Hepatocyte (in vitro differentiated cells): Measurements from ENCODE around the gene ZBTB7C. TPM values are rescaled to one million over a fixed set of nuclear protein-coding genes. Genes with fewer than 3 reads are reported as not detected.

ENCODE experiments used
- DNase-seq: peaks from one replicate; pipeline ENCODE4 v3.0.0-alpha.2; 2016; ENCODE audit warnings: low spot score
- H2AFZ ChIP-seq: fragments of 200-600 bp; sonication (generic); 2 replicates; pipeline ENCODE4 v1.6.0; 2016; ENCODE audit warnings: antibody characterized with exemption, mild to moderate bottlenecking
- H3K27ac ChIP-seq: fragments of 200-600 bp; sonication (generic); 2 replicates; pipeline ENCODE4 v1.5.1; 2016; ENCODE audit warnings: mild to moderate bottlenecking
- H3K27me3 ChIP-seq: fragments of 200-600 bp; sonication (generic); 2 replicates; pipeline ENCODE4 v1.6.1; 2016
- H3K36me3 ChIP-seq: fragments of 200-600 bp; sonication (generic); replicated peaks from 2 replicates; pipeline ENCODE4 v1.5.1; 2016; ENCODE audit warnings: low read depth; ENCODE audit not compliant: insufficient read depth
- H3K4me1 ChIP-seq: fragments of 200-600 bp; sonication (generic); 2 replicates; pipeline ENCODE4 v1.5.1; 2016; ENCODE audit warnings: mild to moderate bottlenecking, moderate library complexity; ENCODE audit not compliant: insufficient read depth
- H3K4me2 ChIP-seq: fragments of 200-600 bp; sonication (generic); 2 replicates; pipeline ENCODE4 v1.6.0; 2016
- H3K4me3 ChIP-seq: fragments of 200-600 bp; sonication (generic); 2 replicates; pipeline ENCODE4 v1.5.1; 2016; ENCODE audit warnings: mild to moderate bottlenecking
- H3K79me2 ChIP-seq: fragments of 200-600 bp; sonication (generic); 2 replicates; pipeline ENCODE4 v1.6.0; 2017; ENCODE audit warnings: mild to moderate bottlenecking
- H3K9me2 ChIP-seq: fragments of 200-600 bp; sonication (generic); replicated peaks from 2 replicates; pipeline ENCODE4 v1.6.0; 2017; ENCODE audit warnings: mild to moderate bottlenecking; ENCODE audit not compliant: insufficient read depth
- H3K9me3 ChIP-seq: fragments of 200-600 bp; sonication (generic); 2 replicates; pipeline ENCODE4 v1.5.1; 2016; ENCODE audit warnings: low read depth, mild to moderate bottlenecking
- H4K20me1 ChIP-seq: fragments of 200-600 bp; sonication (generic); 2 replicates; pipeline ENCODE4 v1.6.0; 2016; ENCODE audit warnings: mild to moderate bottlenecking; ENCODE audit not compliant: insufficient read depth, poor library complexity, severe bottlenecking
- EZH2 ChIP-seq: fragments of 200-600 bp; sonication (generic); IDR thresholded peaks from 2 replicates; pipeline ENCODE4 v1.6.1; 2016; ENCODE audit warnings: antibody characterized with exemption, mild to moderate bottlenecking, borderline replicate concordance
- EZH2phosphoT487 ChIP-seq: fragments of 200-600 bp; sonication (generic); IDR thresholded peaks from one replicate; pipeline ENCODE4 v1.6.1; 2018; ENCODE audit warnings: antibody characterized with exemption, mild to moderate bottlenecking, low read depth, moderate library complexity; ENCODE audit not compliant: unreplicated experiment, severe bottlenecking
- WGBS: methylation state at CpG from one replicate; pipeline ENCODE4 v1.1.6; 2016; ENCODE audit warnings: low lambda C conversion rate; ENCODE audit errors: missing lambda C conversion rate; 5-methylcytosine and 5-hydroxymethylcytosine counted together
- polyA plus RNA-seq: library from polyadenylated mRNA; unstranded; fragments of >200 nt; fragmentation: Nextera tagmentation; extraction: Ambion mirVana; gene quantifications from 2 replicates; pipeline ENCODE4 v1.2.1, GENCODE V29; 2016
- total RNA-seq: library from RNA; depleted of rRNA; stranded (reverse); fragments of >200 nt; gene quantifications from 2 replicates; pipeline ENCODE4 v1.2.3, GENCODE V29; 2014
- TF ChIP-seq, protein P1 (sequence below): fragments of 200-600 bp; sonication (generic); IDR thresholded peaks from 2 replicates; pipeline ENCODE4 v1.5.1; 2016; ENCODE audit warnings: antibody characterized with exemption, mild to moderate bottlenecking; ENCODE audit not compliant: poor library complexity

Gene ZBTB7C
- total and polyA plus RNA-seq, 2 experiments from 2014 or later = 0.70 to 1.0 TPM

DNA sequence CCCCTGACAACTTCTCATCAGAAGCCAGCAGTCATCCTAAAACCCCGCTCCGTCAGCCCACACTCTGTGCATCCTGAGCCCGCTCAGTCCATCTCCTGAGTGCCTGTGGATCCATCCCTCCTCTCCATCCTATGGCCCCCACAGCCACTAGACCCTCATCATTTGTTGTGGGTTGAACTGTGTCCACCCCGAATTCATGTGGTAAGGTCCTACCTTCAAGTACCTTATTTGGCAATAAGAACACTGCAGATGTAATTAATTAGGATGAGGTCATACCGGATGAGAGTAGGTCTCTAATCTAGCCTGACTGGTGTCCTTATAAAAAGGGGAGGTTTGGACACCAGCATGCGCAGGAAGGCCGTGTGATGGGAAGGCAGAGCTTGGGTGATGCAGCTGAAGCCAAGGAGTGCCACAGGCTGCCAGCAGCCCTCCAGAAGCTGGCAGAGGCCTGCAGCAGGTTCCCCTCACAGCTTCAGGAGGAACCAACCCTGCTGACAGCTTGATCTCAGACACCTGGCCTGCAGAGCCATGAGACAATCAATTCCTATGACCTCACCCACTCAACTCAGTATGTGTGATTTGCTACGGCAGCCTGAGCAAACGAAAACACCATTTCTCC, 192.4 kb downstream of the ZBTB7C start:
- DNase-seq = no peak
- TF ChIP-seq EZH2 = no peak
- TF ChIP-seq, protein P1, sequence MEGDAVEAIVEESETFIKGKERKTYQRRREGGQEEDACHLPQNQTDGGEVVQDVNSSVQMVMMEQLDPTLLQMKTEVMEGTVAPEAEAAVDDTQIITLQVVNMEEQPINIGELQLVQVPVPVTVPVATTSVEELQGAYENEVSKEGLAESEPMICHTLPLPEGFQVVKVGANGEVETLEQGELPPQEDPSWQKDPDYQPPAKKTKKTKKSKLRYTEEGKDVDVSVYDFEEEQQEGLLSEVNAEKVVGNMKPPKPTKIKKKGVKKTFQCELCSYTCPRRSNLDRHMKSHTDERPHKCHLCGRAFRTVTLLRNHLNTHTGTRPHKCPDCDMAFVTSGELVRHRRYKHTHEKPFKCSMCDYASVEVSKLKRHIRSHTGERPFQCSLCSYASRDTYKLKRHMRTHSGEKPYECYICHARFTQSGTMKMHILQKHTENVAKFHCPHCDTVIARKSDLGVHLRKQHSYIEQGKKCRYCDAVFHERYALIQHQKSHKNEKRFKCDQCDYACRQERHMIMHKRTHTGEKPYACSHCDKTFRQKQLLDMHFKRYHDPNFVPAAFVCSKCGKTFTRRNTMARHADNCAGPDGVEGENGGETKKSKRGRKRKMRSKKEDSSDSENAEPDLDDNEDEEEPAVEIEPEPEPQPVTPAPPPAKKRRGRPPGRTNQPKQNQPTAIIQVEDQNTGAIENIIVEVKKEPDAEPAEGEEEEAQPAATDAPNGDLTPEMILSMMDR = no peak
- no peak for TF ChIP-seq EZH2phosphoT487
- Histone ChIP-seq H3K79me2 (no peaks in the 10 kb centered on the region), H3K4me2 (no peak overlapping the region), H3K9me2 (no peaks in the 10 kb centered on the region), H3K27me3 (no peaks in the 10 kb centered on the region), H3K27ac (no peak overlapping the region), H3K9me3 (no peaks in the 10 kb centered on the region), H2AFZ (no peak overlapping the region), H3K36me3 (no peaks in the 10 kb centered on the region), H3K4me3 (no peak overlapping the region), H4K20me1 (no peaks in the 10 kb centered on the region), H3K4me1 (no peaks in the 10 kb centered on the region)
- WGBS = 88% methylated on average over 9 of the region's 9 CpGs

DNA sequence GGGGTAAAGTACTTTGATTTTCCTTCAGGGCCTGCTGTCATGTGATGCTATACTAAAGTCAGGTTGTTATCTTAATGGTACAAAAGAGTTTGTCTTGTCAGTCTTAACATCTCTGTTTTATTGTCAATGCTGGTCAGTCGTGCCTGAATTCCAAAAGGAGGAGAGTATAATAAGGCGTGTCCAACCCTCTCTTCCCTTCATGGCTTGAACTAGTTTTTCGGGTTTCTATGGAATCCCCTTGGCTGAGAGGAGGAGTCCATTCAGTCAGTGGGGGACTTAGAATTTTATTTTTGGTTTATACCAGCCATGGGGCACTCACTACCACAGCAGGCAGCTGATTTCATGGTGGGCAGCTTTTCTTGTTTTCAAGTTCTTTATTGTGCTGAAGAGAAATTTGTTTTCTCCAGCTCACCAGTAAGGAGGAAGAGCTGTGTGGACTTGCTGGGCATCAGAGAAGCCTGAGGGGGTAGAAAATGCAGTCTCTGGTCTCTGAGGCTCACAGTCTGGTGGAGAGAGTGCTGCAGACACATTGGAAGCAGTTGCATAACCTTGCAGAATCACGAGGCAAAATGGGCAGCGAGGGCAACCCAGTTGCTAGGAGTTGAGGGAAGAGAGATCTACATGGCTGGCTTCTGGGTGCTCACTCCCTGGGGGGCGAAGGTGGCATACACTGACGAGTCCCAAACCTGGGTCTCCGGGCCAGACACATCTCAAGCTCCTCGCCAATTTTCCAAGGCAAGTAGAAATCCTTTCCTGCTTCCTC, 193.1 kb downstream of the ZBTB7C start:
- H3K4me3 ChIP-seq = no peak overlapping the region
- H3K27me3 ChIP-seq = no peaks in the 10 kb centered on the region
- TF ChIP-seq EZH2 (no peak), EZH2phosphoT487 (no peak)
- TF ChIP-seq, protein P1 = no peak
- no peak overlapping the region for H2AFZ ChIP-seq
- H3K4me2 ChIP-seq = no peak overlapping the region
- WGBS = 79% methylated on average over 9 of the region's 9 CpGs
- no peaks in the 10 kb centered on the region for H3K9me3 ChIP-seq
- no peaks in the 10 kb centered on the region for H3K4me1 ChIP-seq
- no peaks in the 10 kb centered on the region for H3K36me3 ChIP-seq
- DNase-seq = no peak
- no peaks in the 10 kb centered on the region for H3K79me2 ChIP-seq
- H3K27ac ChIP-seq = no peak overlapping the region
- H4K20me1 ChIP-seq = no peaks in the 10 kb centered on the region
- no peaks in the 10 kb centered on the region for H3K9me2 ChIP-seq

DNA sequence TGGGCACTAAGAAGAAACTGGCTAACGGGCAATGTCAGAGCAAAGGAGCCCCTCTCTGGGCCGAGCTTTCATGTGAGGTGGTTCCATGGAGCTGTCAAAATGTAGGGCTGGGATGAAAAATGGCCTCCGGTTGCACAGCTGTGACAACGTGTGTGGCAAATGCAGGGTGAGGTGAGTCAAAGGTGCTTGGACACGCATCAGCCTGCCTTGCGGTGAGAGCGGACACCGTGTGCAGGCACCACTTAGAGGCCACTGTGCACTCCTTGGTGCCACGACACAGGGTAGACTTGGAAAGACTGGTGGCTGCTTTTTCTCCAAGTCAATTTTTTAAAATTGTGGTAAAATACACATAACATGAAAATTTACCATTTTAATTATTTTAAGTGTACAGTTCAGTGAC, 195.4 kb downstream of the ZBTB7C start:
- no peaks in the 10 kb centered on the region for H3K36me3 ChIP-seq
- H3K9me2 ChIP-seq = no peaks in the 10 kb centered on the region
- H3K79me2 ChIP-seq = no peaks in the 10 kb centered on the region
- H3K4me1 ChIP-seq = no peaks in the 10 kb centered on the region
- H3K9me3 ChIP-seq = no peaks in the 10 kb centered on the region
- no peak overlapping the region for H2AFZ ChIP-seq
- H3K27ac ChIP-seq = no peak overlapping the region
- TF ChIP-seq EZH2 (no peak), EZH2phosphoT487 (no peak)
- TF ChIP-seq, protein P1 = no peak
- no peaks in the 10 kb centered on the region for H4K20me1 ChIP-seq
- 95% methylated on average over 9 of the region's 9 CpGs for WGBS
- H3K27me3 ChIP-seq = no peaks in the 10 kb centered on the region
- H3K4me2 ChIP-seq = no peak overlapping the region
- H3K4me3 ChIP-seq = no peak overlapping the region
- DNase-seq = no peak
